HG02852 (cell line): ENCODE data around the gene FBXL4.
"Not testable (repeated sequence)": the region's sequence is repeated elsewhere in the genome, so short reads cannot be mapped to it uniquely, and the experiment has no call there.

Experiments
- ATAC-seq: cut with Tn5 transposase; IDR thresholded peaks from one replicate; pipeline ENCODE4 v1.9.1; 2021; ENCODE audit warnings: mild to moderate bottlenecking, moderate library complexity; ENCODE audit not compliant: unreplicated experiment

The FBXL4 gene

GRCh38 chr6:98946266-98946878 lies 1.4 kb downstream of the FBXL4 start:
- no peak for ATAC-seq

- no peak for ATAC-seq
These were observed 2.2 kb downstream of the FBXL4 start for GRCh38 chr6:98945311-98946115.

- no peak for ATAC-seq
These were observed 3.1 kb downstream of the FBXL4 start for GRCh38 chr6:98944598-98945081.

- ATAC-seq = no peak
These were observed 3.6 kb downstream of the FBXL4 start for GRCh38 chr6:98944168-98944567.

- no peak for ATAC-seq
These were observed 5.4 kb downstream of the FBXL4 start for GRCh38 chr6:98942263-98942803.

- ATAC-seq = no peak
These were observed 6.4 kb downstream of the FBXL4 start for GRCh38 chr6:98941319-98941718.

GRCh38 chr6:98937351-98937750 lies 10.4 kb downstream of the FBXL4 start:
- no peak for ATAC-seq

GRCh38 chr6:98932381-98932780 lies 15.4 kb downstream of the FBXL4 start:
- no peak for ATAC-seq

- ATAC-seq = no peak
These were observed 16.1 kb downstream of the FBXL4 start for GRCh38 chr6:98931696-98932095.

GRCh38 chr6:98929498-98930060 lies 18.2 kb downstream of the FBXL4 start:
- no peak for ATAC-seq

GRCh38 chr6:98928688-98929087 lies 19.1 kb downstream of the FBXL4 start:
- ATAC-seq = no peak

GRCh38 chr6:98927534-98927933 lies 20.2 kb downstream of the FBXL4 start:
- no peak for ATAC-seq

GRCh38 chr6:98925831-98926230 lies 21.9 kb downstream of the FBXL4 start:
- no peak for ATAC-seq

- ATAC-seq = no peak
These were observed 23.1 kb downstream of the FBXL4 start for GRCh38 chr6:98924647-98925046.

- ATAC-seq = peak; percentile 97
These were observed 26.8 kb downstream of the FBXL4 start for GRCh38 chr6:98920904-98921431.

- ATAC-seq = not testable (repeated sequence)
These were observed 36.8 kb downstream of the FBXL4 start for GRCh38 chr6:98910946-98911345.

- no peak for ATAC-seq
These were observed 38.5 kb downstream of the FBXL4 start for GRCh38 chr6:98909236-98909635.

GRCh38 chr6:98906342-98906741 lies 41.4 kb downstream of the FBXL4 start:
- not testable (repeated sequence) for ATAC-seq

GRCh38 chr6:98905759-98906158 lies 42.0 kb downstream of the FBXL4 start:
- ATAC-seq = no peak

GRCh38 chr6:98904096-98904495 lies 43.6 kb downstream of the FBXL4 start:
- ATAC-seq = no peak

- no peak for ATAC-seq
These were observed 47.0 kb downstream of the FBXL4 start for GRCh38 chr6:98900706-98901105.
